ENCODE data around the gene CAMK2G. TPM values are rescaled to one million over a fixed set of nuclear protein-coding genes. Genes with fewer than 3 reads are reported as not detected.

The CAMK2G gene
- 28.2 and 32.3 TPM in 2 replicates for total RNA-seq

GRCh38 chr10:73874267-73875138, at the start of gene CAMK2G:
CAMK2G (minus strand) TSS chr10:73874555; CDS start chr10:73874461, 94 bp downstream.

DNA sequence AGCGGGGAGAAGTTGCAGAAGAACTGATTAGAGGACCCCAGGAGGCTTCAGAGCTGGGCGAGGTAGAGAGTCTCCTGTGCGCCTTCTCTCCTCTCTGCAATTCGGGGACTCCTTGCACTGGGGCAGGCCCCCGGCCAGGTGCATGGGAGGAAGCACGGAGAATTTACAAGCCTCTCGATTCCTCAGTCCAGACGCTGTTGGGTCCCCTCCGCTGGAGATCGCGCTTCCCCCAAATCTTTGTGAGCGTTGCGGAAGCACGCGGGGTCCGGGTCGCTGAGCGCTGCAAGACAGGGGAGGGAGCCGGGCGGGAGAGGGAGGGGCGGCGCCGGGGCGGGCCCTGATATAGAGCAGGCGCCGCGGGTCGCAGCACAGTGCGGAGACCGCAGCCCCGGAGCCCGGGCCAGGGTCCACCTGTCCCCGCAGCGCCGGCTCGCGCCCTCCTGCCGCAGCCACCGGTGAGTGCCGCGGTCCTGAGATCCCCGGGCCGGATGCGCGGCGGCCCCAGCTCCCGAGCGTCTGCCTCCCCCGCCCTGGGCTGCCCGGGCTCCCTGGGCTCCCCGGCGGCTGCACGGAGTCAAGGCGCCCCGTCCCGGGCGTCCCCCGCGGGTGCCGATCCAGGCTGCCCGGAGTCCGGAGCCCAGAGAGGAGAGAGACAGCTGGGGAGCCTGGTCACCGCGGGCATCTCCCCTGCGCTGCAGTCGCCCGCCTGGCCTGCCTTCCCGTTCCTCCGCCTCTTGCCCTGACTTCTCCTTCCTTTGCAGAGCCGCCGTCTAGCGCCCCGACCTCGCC, 36.6 kb upstream of the CAMK2G start, which contains the start of gene PLAU:
Gene PLAU, plus strand, starts transcription at position 369 of the 789 bp plus-strand sequence. CDS start 424 bp downstream, outside the sequence.

GRCh38 chr10:73785211-73785720, 89.1 kb downstream of the CAMK2G start, which contains the start of gene ZSWIM8:
ZSWIM8 (plus strand) TSS chr10:73785606; CDS start chr10:73785879, 273 bp downstream.

DNA sequence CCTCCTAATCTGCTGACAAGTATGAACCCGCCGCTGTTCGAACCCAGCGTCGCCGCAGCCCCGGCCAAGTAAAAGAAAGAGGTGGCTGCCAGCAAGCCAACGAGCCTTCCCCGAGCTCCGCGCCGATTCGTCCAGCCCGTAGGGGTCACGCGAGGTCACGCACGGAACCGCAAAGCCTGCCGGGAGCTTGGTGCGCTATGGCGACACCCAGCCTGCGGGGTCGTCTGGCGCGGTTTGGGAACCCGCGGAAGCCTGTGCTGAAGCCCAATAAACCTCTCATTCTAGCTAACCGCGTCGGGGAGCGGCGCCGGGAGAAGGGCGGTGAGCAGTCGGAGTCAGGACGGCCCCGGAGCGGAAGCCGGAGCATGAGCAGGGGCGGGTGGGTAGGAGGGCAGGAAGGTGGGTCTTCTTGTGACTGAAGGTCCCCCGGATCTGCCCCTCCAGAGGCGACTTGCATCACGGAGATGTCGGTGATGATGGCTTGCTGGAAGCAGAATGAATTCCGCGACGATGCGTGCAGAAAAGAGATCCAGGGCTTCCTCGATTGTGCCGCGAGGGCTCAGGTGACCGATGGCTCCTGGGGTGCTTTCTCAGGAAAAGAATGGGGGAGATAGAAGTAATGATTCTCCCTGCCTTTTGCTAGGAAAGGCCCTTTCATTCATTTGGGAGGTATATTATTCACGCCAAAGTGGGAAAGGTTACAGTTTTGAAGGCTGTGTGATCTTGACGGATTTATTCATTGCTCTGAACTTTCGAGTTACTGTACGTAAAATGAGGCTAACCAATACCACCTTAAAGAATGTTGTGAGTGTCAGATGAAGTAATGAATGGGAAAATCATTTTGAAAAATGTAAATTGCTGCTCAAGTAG, 92.2 kb downstream of the CAMK2G start, which contains the start of gene CHCHD1:
Gene CHCHD1, plus strand, starts transcription at position 170 of the 870 bp plus-strand sequence. Its CDS starts 28 bp downstream, at position 198.

Other genes starting within 250 kb of the CAMK2G start
- 0.33 TPM in 1 of 2 replicates, not detected in the other for gene MYOZ1, start 233.1 kb downstream of the CAMK2G start, total RNA-seq
- gene SYNPO2L, start 218.5 kb downstream of the CAMK2G start, total RNA-seq: not detected in 2 replicates
- gene AGAP5, start 176.4 kb downstream of the CAMK2G start, total RNA-seq: 3.6 and 4.1 TPM in 2 replicates
- gene SEC24C, start 130.2 kb downstream of the CAMK2G start, total RNA-seq: 58.3 and 79.6 TPM in 2 replicates
- 15.2 and 23.6 TPM in 2 replicates for gene CHCHD1, start 92.5 kb downstream of the CAMK2G start, total RNA-seq
- 57.2 and 80.4 TPM in 2 replicates for gene ZSWIM8, start 88.9 kb downstream of the CAMK2G start, total RNA-seq
- 9.0 and 16.4 TPM in 2 replicates for gene NDST2, start 63.0 kb downstream of the CAMK2G start, total RNA-seq
- 67.8 and 114 TPM in 2 replicates for gene PLAU, start 36.6 kb upstream of the CAMK2G start, total RNA-seq
- 261 and 275 TPM in 2 replicates for gene VCL, start 123.6 kb upstream of the CAMK2G start, total RNA-seq